GM12875 (cell line): ENCODE measurements around the gene RCL1.

ENCODE experiments used
- H3K4me3 ChIP-seq: one replicate; pipeline ENCODE4 v1.5.1; 2011; ENCODE audit warnings: low read depth, low read length, control low read depth
- TF ChIP-seq, protein P1 (sequence below): IDR thresholded peaks from 2 replicates; pipeline ENCODE4 v1.5.1; 2011; ENCODE audit warnings: low read depth, mild to moderate bottlenecking, control low read depth, inconsistent platforms, low read length, moderate library complexity, borderline replicate concordance; ENCODE audit not compliant: insufficient read depth

Gene RCL1

DNA sequence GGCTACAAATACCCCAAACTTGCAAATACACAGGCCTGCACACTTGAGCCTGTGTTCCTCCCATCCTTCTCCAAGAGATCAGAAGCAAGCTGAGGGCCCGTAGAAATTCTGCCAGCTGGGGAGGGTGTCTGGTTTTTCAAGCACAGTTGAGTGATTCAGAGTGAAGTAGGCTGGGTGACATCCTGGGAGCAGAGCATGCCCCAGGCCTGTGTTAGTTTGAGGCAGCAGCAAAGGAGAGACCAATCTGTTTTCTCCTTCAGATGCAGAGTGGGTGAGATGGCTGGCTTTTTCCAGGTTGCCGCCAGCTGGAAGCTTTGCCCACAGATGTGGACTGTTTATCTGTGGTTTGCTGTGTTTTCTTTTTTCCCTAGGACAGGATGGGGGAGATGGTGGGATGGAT lies 63.1 kb downstream of the RCL1 start:
- H3K4me3 ChIP-seq: no peak overlapping the region
- TF ChIP-seq, protein P1, sequence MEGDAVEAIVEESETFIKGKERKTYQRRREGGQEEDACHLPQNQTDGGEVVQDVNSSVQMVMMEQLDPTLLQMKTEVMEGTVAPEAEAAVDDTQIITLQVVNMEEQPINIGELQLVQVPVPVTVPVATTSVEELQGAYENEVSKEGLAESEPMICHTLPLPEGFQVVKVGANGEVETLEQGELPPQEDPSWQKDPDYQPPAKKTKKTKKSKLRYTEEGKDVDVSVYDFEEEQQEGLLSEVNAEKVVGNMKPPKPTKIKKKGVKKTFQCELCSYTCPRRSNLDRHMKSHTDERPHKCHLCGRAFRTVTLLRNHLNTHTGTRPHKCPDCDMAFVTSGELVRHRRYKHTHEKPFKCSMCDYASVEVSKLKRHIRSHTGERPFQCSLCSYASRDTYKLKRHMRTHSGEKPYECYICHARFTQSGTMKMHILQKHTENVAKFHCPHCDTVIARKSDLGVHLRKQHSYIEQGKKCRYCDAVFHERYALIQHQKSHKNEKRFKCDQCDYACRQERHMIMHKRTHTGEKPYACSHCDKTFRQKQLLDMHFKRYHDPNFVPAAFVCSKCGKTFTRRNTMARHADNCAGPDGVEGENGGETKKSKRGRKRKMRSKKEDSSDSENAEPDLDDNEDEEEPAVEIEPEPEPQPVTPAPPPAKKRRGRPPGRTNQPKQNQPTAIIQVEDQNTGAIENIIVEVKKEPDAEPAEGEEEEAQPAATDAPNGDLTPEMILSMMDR: no peak

- TF ChIP-seq, protein P1: no peak
These were observed 64.5 kb downstream of the RCL1 start for GRCh38 chr9:4857163-4857810.

DNA sequence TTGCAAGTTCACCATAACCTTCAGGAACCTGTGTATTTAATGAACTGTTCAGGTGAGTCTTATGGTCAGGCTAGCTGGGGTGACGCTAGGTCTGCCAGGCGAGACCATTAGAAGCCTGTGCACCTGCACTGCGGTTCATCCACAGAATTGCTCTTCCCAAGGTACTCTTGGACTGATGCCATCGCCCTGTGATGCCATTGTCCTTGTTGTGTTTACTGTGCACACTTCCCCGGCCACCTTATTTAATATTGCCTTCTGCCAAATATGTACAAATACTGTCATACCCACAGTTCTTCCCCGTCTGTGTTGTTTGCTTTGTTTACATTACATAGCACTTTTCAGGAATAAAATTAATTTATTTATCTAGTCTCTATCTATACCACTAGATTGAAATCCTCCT lies 66.3 kb downstream of the RCL1 start:
- TF ChIP-seq, protein P1: no peak
- no peak overlapping the region for H3K4me3 ChIP-seq

More at GRCh38 chr9:4857163-4857810, 64.5 kb downstream of the RCL1 start:
- H3K4me3 ChIP-seq: no peak overlapping the region

GRCh38 chr9:4860383-4860782 lies 67.6 kb downstream of the RCL1 start:
- H3K4me3 ChIP-seq: no peak overlapping the region
- TF ChIP-seq, protein P1: no peak

- H3K4me3 ChIP-seq: no peak overlapping the region
- TF ChIP-seq, protein P1: no peak
These were observed 68.4 kb downstream of the RCL1 start for GRCh38 chr9:4861145-4861544.

DNA sequence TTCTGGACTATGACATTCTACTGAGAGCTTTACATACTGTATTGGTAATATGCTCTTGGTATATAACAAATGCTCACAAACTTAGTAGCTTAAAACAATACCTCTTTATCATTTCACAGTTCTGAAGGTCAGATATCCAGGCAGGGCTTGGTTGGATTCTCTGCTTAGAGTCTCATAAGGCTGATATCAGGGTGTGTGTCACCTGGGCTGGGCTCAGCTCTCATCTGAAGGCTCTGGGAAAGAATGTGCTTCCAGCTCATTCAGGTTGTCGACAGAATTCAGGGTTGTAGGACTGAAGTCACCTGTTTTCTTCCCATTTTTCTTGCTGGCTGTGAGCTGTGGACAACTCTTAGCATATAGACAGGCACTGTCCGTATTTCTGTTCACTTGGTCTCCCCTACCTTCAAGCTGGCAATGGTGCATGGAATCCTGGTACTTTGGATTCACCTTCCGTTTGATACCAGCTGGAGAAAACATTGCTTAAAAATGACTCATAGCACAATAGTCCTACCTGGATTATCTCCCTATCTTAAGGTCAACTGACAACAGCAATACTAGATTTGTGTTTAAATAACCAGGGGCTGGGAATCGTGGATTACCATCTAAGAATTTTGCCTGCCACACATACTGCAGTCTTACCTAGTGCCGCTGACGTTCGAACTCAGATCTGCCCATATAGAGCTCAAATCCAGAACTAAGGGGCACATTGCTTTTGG lies 69.2 kb downstream of the RCL1 start:
- no peak overlapping the region for H3K4me3 ChIP-seq
- TF ChIP-seq, protein P1: no peak

DNA sequence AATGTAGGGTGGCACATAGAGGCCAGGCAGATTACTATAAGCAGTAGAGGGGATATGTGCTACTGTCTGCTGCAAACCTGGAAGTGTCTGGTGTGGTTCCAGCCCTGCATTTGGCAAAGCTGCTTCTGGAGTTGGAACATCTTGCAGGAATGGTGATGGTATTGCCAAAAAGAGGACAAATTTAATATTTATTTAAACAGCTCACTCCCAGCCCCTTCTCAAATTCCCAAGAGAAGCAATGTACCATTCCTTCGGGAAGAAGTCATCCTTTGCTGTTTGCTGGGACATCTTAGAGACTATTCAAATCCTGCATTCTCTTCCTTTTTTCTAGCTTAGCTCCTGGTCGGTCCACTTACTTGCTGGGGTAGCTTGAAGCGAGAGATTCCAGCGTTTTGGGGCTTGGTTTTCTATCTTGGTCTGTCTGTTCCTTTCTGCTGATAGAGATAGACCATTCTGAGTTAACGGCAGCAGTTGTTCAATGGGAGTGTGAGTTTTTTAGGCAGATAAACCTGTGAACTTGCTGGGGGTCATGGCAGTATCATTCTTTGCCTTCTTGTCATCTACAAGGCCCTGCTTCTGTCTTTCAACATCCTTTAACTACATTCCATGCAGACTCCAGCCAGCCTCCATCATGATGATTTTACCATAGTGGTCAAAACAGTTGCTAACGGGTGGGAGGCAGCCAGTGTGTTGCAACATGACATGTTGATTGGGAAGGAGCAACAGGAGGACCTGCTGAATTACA lies 69.9 kb downstream of the RCL1 start:
- no peak overlapping the region for H3K4me3 ChIP-seq
- TF ChIP-seq, protein P1: no peak
